GM21515 (cell line): Measurements from ENCODE around the gene ITPRIPL1.

Experiments used
- ATAC-seq: cut with Tn5 transposase; IDR thresholded peaks from one replicate; pipeline ENCODE4 v1.9.1; 2021; ENCODE audit not compliant: unreplicated experiment

The ITPRIPL1 gene

DNA sequence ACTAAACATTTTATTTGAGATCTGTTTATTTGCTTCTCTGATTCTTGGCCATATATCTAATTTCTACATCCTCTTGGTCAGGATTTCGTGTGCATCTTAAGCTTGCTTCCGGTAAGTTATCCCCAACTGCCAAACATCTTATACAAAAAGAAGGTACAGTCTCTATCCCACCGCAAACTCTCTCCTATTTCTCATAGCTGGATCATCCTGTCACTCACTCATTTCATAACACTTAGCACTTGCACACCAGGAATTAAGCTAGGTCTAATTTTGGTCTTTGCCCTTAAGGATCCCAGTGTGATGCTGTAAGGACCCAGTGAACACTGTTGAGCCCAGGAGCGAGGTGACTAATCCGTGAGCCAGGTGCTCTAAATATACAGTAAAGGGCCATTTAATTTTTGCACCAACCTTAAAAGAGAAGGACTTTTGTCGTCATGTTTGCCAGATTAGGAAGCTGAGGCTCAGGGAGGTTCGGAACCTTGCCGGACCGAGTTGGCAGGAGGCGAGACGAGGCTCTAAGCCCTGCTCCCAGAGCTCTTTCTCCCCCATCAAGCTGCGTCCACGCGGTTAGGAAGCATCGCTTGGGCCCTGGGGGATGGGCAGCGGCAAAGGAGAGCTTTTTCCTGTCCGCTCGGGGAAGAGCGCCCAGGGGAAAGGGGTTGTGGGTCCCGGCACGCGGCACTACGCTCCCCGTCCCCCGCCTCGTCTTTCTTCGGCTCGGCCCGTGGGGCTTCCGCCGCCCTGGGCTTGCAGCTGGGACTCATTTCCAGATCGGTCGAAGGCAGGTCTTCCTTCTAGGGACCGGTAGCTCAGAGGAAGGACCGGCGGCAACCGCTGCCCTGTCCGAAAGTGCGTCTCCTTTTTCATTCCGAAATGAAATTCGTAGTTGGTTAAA lies 4.1 kb upstream of the ITPRIPL1 start:
- ATAC-seq: peak; percentile 22

GRCh38 chr2:96323849-96324248 lies 1.3 kb upstream of the ITPRIPL1 start:
- no peak for ATAC-seq

- ATAC-seq: no peak
Measured at GRCh38 chr2:96324721-96325040, 436 bp upstream of the ITPRIPL1 start.

DNA sequence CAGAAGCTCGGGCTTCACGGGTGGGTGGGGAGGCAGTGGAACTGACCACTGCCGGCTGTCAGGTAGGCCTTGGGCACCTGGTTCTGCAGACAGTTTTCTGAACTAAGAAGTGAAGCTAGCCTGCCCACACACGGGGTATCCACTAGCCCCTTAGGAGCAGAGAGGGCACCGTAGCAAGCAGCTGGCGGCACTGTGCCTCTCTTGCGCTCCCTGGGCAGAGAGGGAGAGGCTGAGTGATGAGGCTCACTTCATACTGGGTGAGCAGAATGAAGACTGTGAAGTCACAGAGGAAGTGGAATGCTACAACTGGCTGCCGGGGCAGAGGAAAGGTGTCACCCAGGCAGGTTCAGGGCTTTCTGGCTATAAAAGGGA lies 753 bp downstream of the ITPRIPL1 start:
- no peak for ATAC-seq

GRCh38 chr2:96326564-96326963 lies 1.4 kb downstream of the ITPRIPL1 start:
- ATAC-seq: no peak

- no peak for ATAC-seq
Measured at GRCh38 chr2:96326990-96327820, 2.1 kb downstream of the ITPRIPL1 start.

DNA sequence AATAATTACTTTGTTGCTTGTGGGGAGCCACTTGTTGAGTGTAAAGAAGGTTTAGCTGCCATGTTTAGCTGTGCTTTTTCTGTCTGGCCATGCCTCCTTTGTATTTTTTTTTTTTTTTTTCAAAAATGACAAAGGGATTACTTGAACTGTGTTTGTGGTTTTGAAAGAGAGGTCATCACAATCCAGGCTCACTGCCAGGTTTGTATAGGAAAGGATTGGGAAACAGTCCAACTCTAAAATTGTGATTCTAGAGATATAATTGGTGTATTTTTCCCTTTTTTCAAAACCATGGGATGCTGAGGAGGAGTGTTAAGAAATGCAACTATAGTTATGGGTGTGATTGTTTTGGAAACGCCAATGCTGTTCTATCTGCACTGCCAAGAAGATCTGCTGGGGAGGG lies 4.3 kb downstream of the ITPRIPL1 start:
- no peak for ATAC-seq

GRCh38 chr2:96329874-96330273 lies 4.8 kb downstream of the ITPRIPL1 start:
- no peak for ATAC-seq

GRCh38 chr2:96330407-96330806 lies 5.3 kb downstream of the ITPRIPL1 start:
- no peak for ATAC-seq

- no peak for ATAC-seq
Measured at GRCh38 chr2:96333708-96334107, 8.6 kb downstream of the ITPRIPL1 start.

- peak; percentile 11 for ATAC-seq
Measured at GRCh38 chr2:96336104-96336775, 11.1 kb downstream of the ITPRIPL1 start.

DNA sequence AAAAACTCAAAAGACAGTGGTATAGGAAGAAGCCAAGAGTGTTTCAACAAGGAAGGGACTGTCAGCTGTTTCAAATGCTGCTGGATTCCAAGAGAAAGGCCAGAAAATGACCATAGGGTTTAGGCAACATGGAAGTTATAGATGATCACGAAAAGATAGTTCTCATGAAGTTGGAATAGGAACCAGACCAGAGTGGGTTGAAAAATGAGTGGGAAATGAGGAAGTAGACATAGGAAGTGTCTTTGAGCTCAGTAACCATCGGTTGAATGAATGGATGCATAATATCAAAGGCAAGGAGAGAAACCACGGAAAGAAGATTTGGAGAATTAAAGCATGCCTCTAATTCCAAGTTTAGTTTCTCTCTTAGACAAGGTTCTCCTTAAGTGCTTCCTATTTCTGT lies 11.8 kb downstream of the ITPRIPL1 start:
- no peak for ATAC-seq

DNA sequence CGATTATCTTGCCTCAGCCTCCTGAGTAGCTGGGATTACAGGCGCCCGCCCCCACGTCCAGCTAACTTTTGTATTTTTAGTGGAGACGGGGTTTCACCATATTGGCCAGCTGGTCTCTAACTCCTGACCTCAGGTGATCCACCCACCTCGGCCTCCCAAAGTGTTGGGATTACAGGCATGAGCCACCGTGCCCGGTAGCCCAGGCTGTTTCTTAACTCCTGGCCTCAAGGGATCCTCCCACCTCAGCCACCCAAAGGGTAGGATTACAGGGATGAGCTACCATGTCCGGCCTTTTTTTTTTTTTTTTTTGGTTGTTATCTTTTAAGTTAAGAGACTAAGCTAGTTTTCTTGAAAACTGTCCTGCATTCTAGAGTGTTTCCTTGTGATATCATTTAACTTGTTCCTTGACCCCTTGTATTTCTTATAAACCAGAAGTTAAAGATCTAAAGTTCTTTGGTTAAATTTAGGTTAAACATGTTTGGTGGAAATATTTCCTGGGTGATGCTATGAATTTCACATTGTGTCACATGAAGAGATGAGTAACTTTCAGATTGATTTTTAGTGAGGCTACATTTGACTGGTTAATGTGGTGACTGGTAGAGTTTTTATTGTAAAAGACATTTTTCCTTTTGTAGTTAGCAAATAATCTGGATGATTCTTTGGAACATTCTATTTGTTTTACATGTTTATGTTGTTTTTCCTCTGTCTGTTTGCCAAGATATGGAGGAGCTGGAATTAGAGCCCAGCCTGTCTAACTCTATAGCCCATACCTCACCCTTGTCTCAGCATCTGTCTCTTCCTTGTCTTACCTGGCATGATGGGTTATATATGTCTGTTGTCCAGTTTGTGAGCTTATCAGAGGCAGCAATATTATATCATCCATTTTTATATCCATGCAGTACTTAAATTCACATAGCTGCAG lies 15.6 kb downstream of the ITPRIPL1 start:
- ATAC-seq: no peak

- ATAC-seq: no peak
Measured at GRCh38 chr2:96341641-96342040, 16.5 kb downstream of the ITPRIPL1 start.

DNA sequence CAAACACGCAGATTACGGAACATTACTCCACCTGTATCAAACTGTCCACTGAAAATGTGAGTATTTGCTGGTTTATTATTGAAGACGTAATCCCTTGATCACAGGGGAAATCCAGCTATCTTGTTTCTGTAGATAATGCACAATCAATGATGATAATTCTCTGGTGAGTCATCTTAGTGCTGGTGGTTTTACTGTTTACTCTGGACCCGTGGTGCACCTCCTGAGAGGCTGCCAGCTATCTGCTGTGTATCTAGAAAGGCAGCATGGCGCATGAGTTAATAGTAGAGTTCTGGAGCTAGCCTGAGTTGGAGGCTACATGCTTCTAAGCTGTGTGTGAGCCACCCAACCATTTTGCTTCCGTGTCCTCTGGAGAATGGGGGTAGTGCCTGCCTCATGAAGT lies 17.0 kb downstream of the ITPRIPL1 start:
- no peak for ATAC-seq

DNA sequence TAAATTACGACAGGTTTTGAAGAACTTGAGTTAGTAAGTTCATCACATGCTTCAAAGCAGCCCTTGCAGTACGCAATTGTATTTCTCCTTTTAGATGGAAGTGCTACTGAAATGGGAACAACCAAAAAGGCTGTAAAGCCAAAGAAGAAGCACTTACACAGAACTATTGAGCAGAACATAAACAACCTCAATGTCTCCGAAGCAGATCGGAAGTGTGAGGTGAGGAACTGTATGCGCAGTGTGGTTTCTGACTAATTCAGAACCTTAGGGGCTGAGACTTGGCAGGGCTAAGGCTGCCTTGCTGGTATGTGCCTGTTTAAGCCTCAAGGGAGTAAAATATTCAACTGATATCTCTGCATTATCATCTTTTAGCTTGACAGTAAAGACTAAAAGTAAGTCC lies 18.9 kb downstream of the ITPRIPL1 start:
- ATAC-seq: peak; percentile 68

GRCh38 chr2:96345438-96345837 lies 20.3 kb downstream of the ITPRIPL1 start:
- ATAC-seq: no peak

DNA sequence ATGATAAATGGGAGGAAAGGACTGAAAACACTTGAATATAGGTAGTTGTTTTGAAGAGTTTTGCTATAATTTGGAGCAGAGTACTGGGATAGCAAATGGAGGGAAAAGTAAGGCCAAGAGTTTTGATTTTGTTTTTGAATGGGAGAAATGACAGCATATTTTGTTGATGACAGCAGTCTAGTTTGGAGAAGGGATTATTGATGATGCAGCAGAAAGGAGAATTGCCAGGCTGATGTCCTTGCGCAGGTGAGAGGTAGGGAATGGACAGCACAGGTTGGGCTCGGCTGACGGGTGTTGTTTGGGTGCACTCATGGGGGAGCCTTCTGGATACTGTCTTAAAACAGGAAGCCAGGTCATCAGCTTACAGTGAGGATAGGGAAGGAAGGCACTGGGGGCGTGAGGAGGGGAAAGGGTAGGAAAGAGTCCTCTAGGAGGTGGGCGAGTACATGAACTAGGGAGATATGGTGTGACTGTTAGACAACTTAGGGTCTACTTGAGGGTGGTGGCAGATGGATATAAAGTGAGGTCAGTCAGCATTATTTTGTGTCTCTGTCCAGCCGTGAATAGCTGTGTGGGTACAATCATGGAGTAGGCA lies 20.8 kb downstream of the ITPRIPL1 start:
- ATAC-seq: no peak

DNA sequence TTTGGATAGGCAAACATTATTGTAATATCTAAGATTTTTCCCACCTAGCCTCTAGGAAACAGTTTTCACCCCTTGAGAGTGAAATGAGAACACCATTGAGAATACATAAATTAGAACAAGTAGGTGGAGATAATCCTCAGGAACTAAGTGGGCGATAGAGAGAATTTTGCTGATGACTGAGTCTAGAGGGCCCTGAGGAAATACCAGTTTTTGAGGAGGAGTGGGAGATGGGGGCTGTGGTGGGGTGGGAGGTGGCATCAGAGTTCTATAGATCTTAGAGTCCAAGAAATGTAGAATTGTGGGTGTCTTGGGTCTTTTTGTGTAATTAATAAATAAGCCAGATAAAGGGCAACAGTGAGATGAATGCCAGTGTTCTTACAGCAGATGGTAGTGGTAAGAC lies 22.3 kb downstream of the ITPRIPL1 start:
- ATAC-seq: no peak

- ATAC-seq: no peak
Measured at GRCh38 chr2:96353032-96353561, 28.0 kb downstream of the ITPRIPL1 start.
